GM12873 (cell line): Measurements from ENCODE around the gene CCDC88C.

Experiments used
- CTCF ChIP-seq: IDR thresholded peaks from 2 replicates; pipeline ENCODE4 v1.5.1; 2012; ENCODE audit warnings: low read depth, mild to moderate bottlenecking, moderate library complexity, low read length, control low read depth; ENCODE audit not compliant: insufficient read depth; ENCODE audit errors: missing control alignments

The CCDC88C gene

GRCh38 chr14:91307652-91308051 lies 110.0 kb downstream of the CCDC88C start:
- TF ChIP-seq CTCF = no peak

DNA sequence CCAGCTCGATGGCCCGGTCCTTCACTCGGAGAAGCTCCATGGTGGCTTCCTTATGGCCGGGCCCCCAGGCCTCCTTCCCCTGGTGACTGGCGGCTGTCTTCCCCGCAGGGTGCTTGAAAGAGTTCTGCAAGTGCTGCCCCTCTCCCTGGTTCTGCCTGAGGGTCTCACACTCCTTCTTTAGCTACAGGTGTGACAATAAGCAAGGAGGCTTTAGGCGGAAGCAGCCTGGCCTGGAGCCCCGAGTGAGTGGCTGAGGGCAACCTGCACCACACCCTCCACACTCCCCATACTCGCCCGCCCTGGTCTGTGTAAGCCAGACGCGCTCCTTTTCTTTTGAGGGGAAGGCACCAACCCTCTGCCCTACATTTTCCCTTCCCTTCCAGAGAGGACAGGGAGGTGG lies 110.6 kb downstream of the CCDC88C start:
- TF ChIP-seq CTCF = no peak

- no peak for TF ChIP-seq CTCF
Measured at GRCh38 chr14:91306547-91306946, 111.1 kb downstream of the CCDC88C start.

DNA sequence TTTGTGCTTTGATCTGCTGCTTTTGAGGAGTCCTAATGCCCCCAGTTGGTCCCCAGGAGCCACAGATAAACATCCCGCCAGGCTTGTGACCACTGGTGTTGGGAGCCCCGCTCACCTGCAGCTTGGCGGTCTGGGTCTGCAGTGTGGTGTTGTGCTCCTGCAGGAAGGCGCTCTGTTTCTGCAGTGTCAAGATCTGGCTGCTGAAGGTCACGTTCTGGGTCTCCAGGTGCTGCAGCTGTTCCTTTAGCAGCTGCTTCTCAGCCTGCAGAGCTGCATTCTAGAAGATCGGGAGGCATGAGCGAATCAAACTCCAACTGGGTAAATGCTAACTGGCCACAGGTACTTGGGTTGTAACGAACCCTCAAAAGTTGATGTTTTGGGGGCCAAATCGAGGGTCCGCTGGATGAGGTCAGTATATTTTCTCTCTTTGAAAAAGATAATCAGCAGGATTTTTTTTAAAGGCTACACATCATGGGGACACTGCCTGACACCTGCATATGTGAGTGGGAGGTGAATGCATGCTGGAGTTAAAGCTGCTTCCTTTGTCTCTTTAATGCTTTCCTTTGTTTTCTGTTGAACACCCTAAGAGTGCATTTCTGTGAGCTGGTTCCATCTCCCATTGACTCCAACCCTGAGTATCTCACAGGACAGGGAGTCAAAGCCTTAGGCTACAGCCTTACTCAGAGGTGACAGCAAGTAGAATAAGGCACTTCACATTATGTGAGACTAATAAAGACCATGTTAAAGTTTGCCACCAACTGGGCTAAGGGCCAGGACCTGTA lies 111.8 kb downstream of the CCDC88C start:
- TF ChIP-seq CTCF = no peak

DNA sequence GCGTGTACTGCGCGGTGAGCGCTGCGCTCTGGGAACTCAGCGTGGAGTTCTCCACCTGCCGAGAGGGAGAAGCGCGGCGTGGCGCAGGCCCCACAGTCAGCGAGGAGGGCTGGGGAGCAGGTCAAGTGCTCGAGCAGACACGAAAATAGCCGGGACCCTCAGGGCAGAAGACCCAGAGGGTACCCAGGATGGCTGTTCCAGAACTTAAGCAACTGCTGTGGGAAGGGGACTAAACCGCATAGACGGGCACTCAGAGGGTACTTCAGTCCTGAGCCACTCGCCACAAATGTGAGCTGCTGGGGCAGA lies 113.7 kb downstream of the CCDC88C start:
- no peak for TF ChIP-seq CTCF

- TF ChIP-seq CTCF = no peak
Measured at GRCh38 chr14:91303091-91303923, 114.3 kb downstream of the CCDC88C start.

- TF ChIP-seq CTCF = no peak
Measured at GRCh38 chr14:91302391-91302790, 115.2 kb downstream of the CCDC88C start.
